PC-9 (cell line): ENCODE data around the gene RYR2. TPM values are rescaled to one million over a fixed set of nuclear protein-coding genes. Genes with fewer than 3 reads are reported as not detected.

Experiments used
- BruUV-seq: library from RNA; stranded (reverse); fragments of 400-500 nt; replicated peaks from 2 replicates; lab custom pipeline; 2021; lab: Mats Ljungman, UMichigan
- CTCF ChIA-PET: fragments of 300-600 bp; sonication (Branson Sonifier 250); formaldehyde crosslinking; loops from one replicate; lab custom pipeline; 2022; ENCODE audit warnings: antibody characterized with exemption; lab: Charles Lee
- POLR2A ChIA-PET: fragments of 300-600 bp; sonication (Branson Sonifier 250); formaldehyde crosslinking; loops from one replicate; lab custom pipeline; 2022; ENCODE audit warnings: antibody characterized with exemption; ENCODE audit not compliant: unreplicated experiment; lab: Charles Lee
- DNase-seq, 2 experiments: peaks; one replicate each; pipeline versions ENCODE4 v3.0.0 to v3.0.0-alpha.2; 2015 to 2022; ENCODE audit warnings: mixed read lengths in 1 of 2
- H2AFZ ChIP-seq: fragments of 200-600 bp; sonication (generic); 2 replicates; pipeline ENCODE4 v1.8.1; 2017; ENCODE audit warnings: antibody characterized with exemption
- H3F3A ChIP-seq: fragments of 200-600 bp; sonication (generic); 2 replicates; pipeline ENCODE4 v1.8.1; 2017; ENCODE audit warnings: antibody characterized with exemption, mild to moderate bottlenecking, low read depth; ENCODE audit not compliant: insufficient read depth
- H3K27ac ChIP-seq: fragments of 200-600 bp; sonication (generic); 2 replicates; pipeline ENCODE4 v1.6.1; 2016; ENCODE audit warnings: mixed run types
- H3K27me3 ChIP-seq: fragments of 200-600 bp; sonication (generic); 2 replicates; pipeline ENCODE4 v1.6.1; 2016; ENCODE audit warnings: low read depth, mixed run types; ENCODE audit not compliant: insufficient read depth
- H3K36me3 ChIP-seq: fragments of 200-600 bp; sonication (generic); 2 replicates; pipeline ENCODE4 v1.6.1; 2016; ENCODE audit warnings: low read depth, mixed run types
- H3K4me1 ChIP-seq: fragments of 200-600 bp; sonication (generic); replicated peaks from 2 replicates; pipeline ENCODE4 v1.6.1; 2016; ENCODE audit warnings: mixed run types; ENCODE audit not compliant: insufficient read depth
- H3K4me2 ChIP-seq: fragments of 200-600 bp; sonication (generic); 2 replicates; pipeline ENCODE4 v1.6.1; 2017; ENCODE audit warnings: mixed run types
- H3K4me3 ChIP-seq: fragments of 200-600 bp; sonication (generic); 2 replicates; pipeline ENCODE4 v1.6.1; 2016; ENCODE audit warnings: mixed run types
- H3K79me2 ChIP-seq: fragments of 200-600 bp; sonication (generic); 2 replicates; pipeline ENCODE4 v1.6.1; 2017; ENCODE audit warnings: low read depth, mixed run types
- H3K9me2 ChIP-seq: fragments of 200-600 bp; sonication (generic); 2 replicates; pipeline ENCODE4 v1.8.1; 2017; ENCODE audit warnings: mild to moderate bottlenecking; ENCODE audit not compliant: insufficient read depth
- H3K9me3 ChIP-seq: fragments of 200-600 bp; sonication (generic); 2 replicates; pipeline ENCODE4 v1.8.1; 2016; ENCODE audit warnings: low read depth; ENCODE audit not compliant: insufficient read depth
- H4K20me1 ChIP-seq: fragments of 200-600 bp; sonication (generic); 2 replicates; pipeline ENCODE4 v1.8.1; 2017; ENCODE audit not compliant: insufficient read depth
- EZH2 ChIP-seq: fragments of 200-600 bp; sonication (generic); IDR thresholded peaks from 2 replicates; pipeline ENCODE4 v1.8.0; 2017; ENCODE audit warnings: antibody characterized with exemption, low read depth
- intact Hi-C: fragments of 100-400 bp; cut with micrococcal nuclease; formaldehyde crosslinking; loops from one replicate; pipeline ENCODE4 v1.10.0; 2022; ENCODE audit not compliant: unreplicated experiment
- total RNA-seq: library from RNA; stranded (reverse); gene quantifications from 2 replicates; pipeline ENCODE4 v1.2.3, GENCODE V29; 2021
- TF ChIP-seq, protein P1 (sequence below): fragments of 200-600 bp; sonication (generic); conservative IDR thresholded peaks from 2 replicates; pipeline ENCODE4 v1.6.1; 2017; ENCODE audit warnings: mixed run types, antibody characterized with exemption, mild to moderate bottlenecking, moderate library complexity

The RYR2 gene
- total RNA-seq, 1 experiment from 2014 or later, result not detected

DNA sequence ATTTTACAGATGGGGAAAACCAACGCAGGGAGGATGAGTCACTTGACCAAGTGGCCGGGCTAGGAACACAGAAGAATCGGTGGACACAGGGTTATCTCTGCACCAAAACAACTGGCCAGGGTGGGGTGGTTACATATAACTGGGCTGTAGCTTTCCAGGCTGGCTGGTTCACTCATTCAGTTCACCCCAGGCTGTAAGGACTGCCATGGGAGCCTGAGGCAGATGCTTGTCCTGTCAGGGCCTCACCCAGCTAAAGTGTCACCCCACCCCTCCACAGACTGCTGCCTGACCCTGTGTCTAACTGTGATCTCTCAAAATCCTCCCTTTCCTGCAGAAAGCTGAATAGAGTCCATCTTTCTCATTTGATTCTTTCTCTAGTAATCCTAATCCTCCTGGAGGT, 387.3 kb downstream of the RYR2 start:
- H3F3A ChIP-seq, result no peaks in the 10 kb centered on the region
- TF ChIP-seq EZH2, result no peak
- TF ChIP-seq, protein P1, sequence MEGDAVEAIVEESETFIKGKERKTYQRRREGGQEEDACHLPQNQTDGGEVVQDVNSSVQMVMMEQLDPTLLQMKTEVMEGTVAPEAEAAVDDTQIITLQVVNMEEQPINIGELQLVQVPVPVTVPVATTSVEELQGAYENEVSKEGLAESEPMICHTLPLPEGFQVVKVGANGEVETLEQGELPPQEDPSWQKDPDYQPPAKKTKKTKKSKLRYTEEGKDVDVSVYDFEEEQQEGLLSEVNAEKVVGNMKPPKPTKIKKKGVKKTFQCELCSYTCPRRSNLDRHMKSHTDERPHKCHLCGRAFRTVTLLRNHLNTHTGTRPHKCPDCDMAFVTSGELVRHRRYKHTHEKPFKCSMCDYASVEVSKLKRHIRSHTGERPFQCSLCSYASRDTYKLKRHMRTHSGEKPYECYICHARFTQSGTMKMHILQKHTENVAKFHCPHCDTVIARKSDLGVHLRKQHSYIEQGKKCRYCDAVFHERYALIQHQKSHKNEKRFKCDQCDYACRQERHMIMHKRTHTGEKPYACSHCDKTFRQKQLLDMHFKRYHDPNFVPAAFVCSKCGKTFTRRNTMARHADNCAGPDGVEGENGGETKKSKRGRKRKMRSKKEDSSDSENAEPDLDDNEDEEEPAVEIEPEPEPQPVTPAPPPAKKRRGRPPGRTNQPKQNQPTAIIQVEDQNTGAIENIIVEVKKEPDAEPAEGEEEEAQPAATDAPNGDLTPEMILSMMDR, result no peak
- ChIA-PET CTCF (no interaction called here), POLR2A (no interaction called here)
- no TSS peak for BruUV-seq
- no peaks in the 10 kb centered on the region for H3K9me2 ChIP-seq
- H3K79me2 ChIP-seq, result no peaks in the 10 kb centered on the region
- H2AFZ ChIP-seq, result no peak overlapping the region
- H3K9me3 ChIP-seq, result no peaks in the 10 kb centered on the region
- H3K27ac ChIP-seq, result no peak overlapping the region
- DNase-seq, result no peak
- no peaks in the 10 kb centered on the region for H3K27me3 ChIP-seq
- no peak overlapping the region for H3K4me2 ChIP-seq
- no peaks in the 10 kb centered on the region for H3K4me1 ChIP-seq
- H3K4me3 ChIP-seq, result no peak overlapping the region
- intact Hi-C loops, result no loop called here
- H4K20me1 ChIP-seq, result no peaks in the 10 kb centered on the region
- no peaks in the 10 kb centered on the region for H3K36me3 ChIP-seq

DNA sequence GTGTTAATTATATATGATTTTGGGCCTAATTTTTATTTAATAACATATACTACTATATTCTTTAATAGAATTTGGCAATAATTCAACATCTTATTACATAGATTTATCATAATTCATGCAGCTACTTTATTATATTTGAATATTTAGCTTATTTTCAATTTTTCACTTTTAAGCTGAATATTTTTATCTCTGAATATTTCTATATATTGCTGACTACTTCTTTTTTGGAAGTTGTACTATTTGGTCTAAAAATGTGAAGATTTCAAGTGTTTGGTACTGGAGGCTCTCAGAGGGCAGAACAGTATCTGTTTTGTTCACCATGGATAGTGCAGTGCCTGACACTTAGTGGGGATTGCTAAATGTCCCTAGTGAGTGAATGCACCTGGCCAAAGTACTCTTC, 389.5 kb downstream of the RYR2 start:
- intact Hi-C loops, result loop anchor here (5.0 kb wide), 1 partner anchor 654 kb away; no protein-coding TSS in a partner anchor
- H3K4me3 ChIP-seq, result no peak overlapping the region
- no peaks in the 10 kb centered on the region for H3F3A ChIP-seq
- TF ChIP-seq EZH2, result no peak
- TF ChIP-seq, protein P1, result no peak
- no peak overlapping the region for H3K4me2 ChIP-seq
- no peak overlapping the region for H3K27ac ChIP-seq
- BruUV-seq, result no TSS peak
- H2AFZ ChIP-seq, result no peak overlapping the region
- H3K36me3 ChIP-seq, result no peaks in the 10 kb centered on the region
- ChIA-PET CTCF (no interaction called here), POLR2A (no interaction called here)
- H3K9me3 ChIP-seq, result no peaks in the 10 kb centered on the region
- H3K27me3 ChIP-seq, result no peaks in the 10 kb centered on the region
- no peaks in the 10 kb centered on the region for H3K79me2 ChIP-seq
- no peaks in the 10 kb centered on the region for H3K4me1 ChIP-seq
- DNase-seq, result no peak
- H4K20me1 ChIP-seq, result no peaks in the 10 kb centered on the region
- no peaks in the 10 kb centered on the region for H3K9me2 ChIP-seq

DNA sequence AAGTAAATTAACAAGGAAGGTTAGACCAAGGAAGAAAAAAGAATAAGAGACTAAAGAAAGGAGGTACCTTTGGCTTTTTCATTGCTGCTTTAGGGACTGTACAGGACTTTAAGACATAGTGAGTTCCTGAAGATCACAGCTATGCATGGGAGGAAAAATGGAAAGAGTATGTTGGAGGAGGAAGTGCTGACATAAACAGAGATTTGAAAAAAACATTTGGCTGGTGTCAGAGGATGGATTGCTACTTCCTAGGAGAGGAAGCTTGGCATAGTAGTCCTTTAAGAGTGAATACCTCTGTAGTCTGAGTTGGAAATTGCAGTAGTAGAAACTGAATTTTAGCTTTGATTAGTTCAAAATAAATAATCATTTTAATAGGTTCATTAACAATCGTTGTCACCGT, 398.4 kb downstream of the RYR2 start:
- Histone ChIP-seq H4K20me1 (no peaks in the 10 kb centered on the region), H3K79me2 (no peaks in the 10 kb centered on the region), H3K9me2 (no peaks in the 10 kb centered on the region), H3K27ac (no peak overlapping the region), H3F3A (no peaks in the 10 kb centered on the region), H3K36me3 (no peaks in the 10 kb centered on the region), H2AFZ (no peak overlapping the region), H3K27me3 (no peaks in the 10 kb centered on the region), H3K4me2 (no peak overlapping the region), H3K4me3 (no peak overlapping the region), H3K9me3 (no peaks in the 10 kb centered on the region), H3K4me1 (no peaks in the 10 kb centered on the region)
- CTCF ChIA-PET, result no interaction called here
- intact Hi-C loops, result no loop called here
- POLR2A ChIA-PET, result no interaction called here
- no TSS peak for BruUV-seq
- TF ChIP-seq EZH2, result no peak
- TF ChIP-seq, protein P1, result no peak
- no peak for DNase-seq
